IMR-90 (cell line): ENCODE data around the gene HTT. TPM values are rescaled to one million over a fixed set of nuclear protein-coding genes. Genes with fewer than 3 reads are reported as not detected.

Source experiments
- ELK1 ChIP-seq: fragments of 150-350 bp; IDR thresholded peaks from 2 replicates; pipeline ENCODE4 v1.6.1; 2016; ENCODE audit warnings: low read depth, mild to moderate bottlenecking, low read length, moderate library complexity, borderline replicate concordance
- POLR2A ChIP-seq: IDR thresholded peaks from 2 replicates; pipeline ENCODE4 v1.6.1; 2012; ENCODE audit warnings: mild to moderate bottlenecking, low read depth, low read length
- polyA plus RNA-seq, 3 experiments: library from polyadenylated mRNA; depleted of rRNA; stranded (reverse); fragments of >200 nt; gene quantifications; 2 replicates each; pipeline ENCODE4 v1.2.3, GENCODE V29; 2012; ENCODE audit warnings: low replicate concordance in 1 of 3
- total RNA-seq: library from RNA; depleted of rRNA; stranded (reverse); fragments of >200 nt; gene quantifications from 2 replicates; pipeline ENCODE4 v1.2.3, GENCODE V29; 2012

Gene HTT
- total and polyA plus RNA-seq, 2 of the 4 experiments (the other 2 are of a cell fraction): 11.6 to 14.3 TPM

GRCh38 chr4:3174371-3175338 is 100.2 kb downstream of the HTT start (continued):
- TF ChIP-seq ELK1: no peak
- no peak for TF ChIP-seq POLR2A
